Adrenal gland (tissue), 12 donors: ENCODE data around the gene PDCD4. TPM values are rescaled to one million over a fixed set of nuclear protein-coding genes. Genes with fewer than 3 reads are reported as not detected.

Experiments used
- DNase-seq, 7 donors: peaks; one replicate each; pipeline ENCODE4 v3.0.0-alpha.2; 2019 to 2020
- H3K27ac ChIP-seq, 5 donors: fragments of 200-600 bp; sonication (generic) in 4 of 5; 1 replicate in 3 of 5; 2 replicates in 2 of 5; pipeline versions ENCODE4 v1.5.1 to v1.8.0; 2016 to 2020; ENCODE audit warnings: mild to moderate bottlenecking in 1 of 5
- H3K27me3 ChIP-seq: fragments of 200-600 bp; 2 replicates; pipeline ENCODE4 v1.8.0; 2021
- H3K36me3 ChIP-seq, 2 donors: fragments of 200-600 bp; replicated peaks in 1 of 2; 1 replicate in 1 of 2; 2 replicates in 1 of 2; pipeline versions ENCODE4 v1.5.1 to v1.8.0; 2018 to 2022
- H3K4me1 ChIP-seq, 2 donors: fragments of 200-600 bp; replicated peaks in 1 of 2; 1 replicate in 1 of 2; 2 replicates in 1 of 2; pipeline versions ENCODE4 v1.5.1 to v1.8.0; 2018 to 2021
- H3K4me3 ChIP-seq, 4 donors: fragments of 200-600 bp; sonication (generic) in 3 of 4; one replicate each; pipeline ENCODE4 v1.5.1; 2016 to 2018
- H3K9me3 ChIP-seq, 3 donors: fragments of 200-600 bp; sonication (generic) in 1 of 3; replicated peaks in 1 of 3; 1 replicate in 2 of 3; 2 replicates in 1 of 3; pipeline versions ENCODE4 v1.5.1 to v1.8.0; 2016 to 2021
- POLR2A ChIP-seq, 2 donors: fragments of 450-650 bp; IDR thresholded peaks; one replicate each; pipeline ENCODE4 v1.6.1; 2017; ENCODE audit warnings: antibody characterized with exemption in 2 of 2, mild to moderate bottlenecking in 2 of 2, moderate library complexity in 1 of 2
- WGBS, 4 donors: extraction: QIAGEN DNeasy Blood & Tissue Kit in 2 of 4; methylation state at CpG; one replicate each; pipeline versions ENCODE4 v1.1.5 to v1.1.7; 2013 to 2017; 5-methylcytosine and 5-hydroxymethylcytosine counted together
- intact Hi-C, 2 donors: fragments of 100-400 bp; cut with DNase I; formaldehyde crosslinking; loops; one replicate each; pipeline versions ENCODE4 v1.14.1 to v1.15.0; 2022 to 2023
- polyA plus RNA-seq, 3 donors: library from polyadenylated mRNA; stranded (reverse); fragments of 200-250 nt in 2 of 3; fragments of 350-450 nt in 1 of 3; fragmentation: Illumina TruSeq in 1 of 3; extraction: RNeasy Lipid Tissue Mini Kit (QIAGEN cat#74804) in 1 of 3; gene quantifications; one replicate each; pipeline ENCODE4 v1.2.3, GENCODE V29; 2013 to 2014
- total RNA-seq, 9 donors: library from RNA; depleted of rRNA in 4 of 9; stranded (reverse); fragments of >200 nt in 4 of 9; fragments of 120-200 nt in 1 of 9; fragmentation: NEBNext Ultra II Directional in 1 of 9; extraction: Animal tissue kit (Norgen Biotek cat#: 25700) in 1 of 9; gene quantifications; one replicate each; pipeline versions ENCODE4 v1.1.0 to v1.2.4, GENCODE V29; 2013 to 2023
- TF ChIP-seq, protein P1 (sequence below), 6 experiments: fragments of 450-650 bp in 4 of 6; fragments of 200-600 bp in 2 of 6; sonication (generic) in 1 of 6; IDR thresholded peaks; 1 replicate in 5 of 6; 2 replicates in 1 of 6; pipeline versions ENCODE4 v1.5.1 to v1.8.0; 2016 to 2021; ENCODE audit warnings: antibody characterized with exemption in 6 of 6, mild to moderate bottlenecking in 2 of 6, moderate library complexity in 1 of 6
- donor health status: healthy with polysubstance abuse.
- donor health status: Bipolar disorder and iron deficiency.
- donor health status: DM: yes; HTN: yes; CAD: no.
- donor health status: DM: no; HTN: no; CAD: no.
- donor health status: DM: no; HTN: no; CAD: no.
- donor health status: DM: yes; HTN: yes; CAD: no.

Gene PDCD4
- total and polyA plus RNA-seq, 12 donors = 16.8 to 150 (median 44.8) TPM

DNA sequence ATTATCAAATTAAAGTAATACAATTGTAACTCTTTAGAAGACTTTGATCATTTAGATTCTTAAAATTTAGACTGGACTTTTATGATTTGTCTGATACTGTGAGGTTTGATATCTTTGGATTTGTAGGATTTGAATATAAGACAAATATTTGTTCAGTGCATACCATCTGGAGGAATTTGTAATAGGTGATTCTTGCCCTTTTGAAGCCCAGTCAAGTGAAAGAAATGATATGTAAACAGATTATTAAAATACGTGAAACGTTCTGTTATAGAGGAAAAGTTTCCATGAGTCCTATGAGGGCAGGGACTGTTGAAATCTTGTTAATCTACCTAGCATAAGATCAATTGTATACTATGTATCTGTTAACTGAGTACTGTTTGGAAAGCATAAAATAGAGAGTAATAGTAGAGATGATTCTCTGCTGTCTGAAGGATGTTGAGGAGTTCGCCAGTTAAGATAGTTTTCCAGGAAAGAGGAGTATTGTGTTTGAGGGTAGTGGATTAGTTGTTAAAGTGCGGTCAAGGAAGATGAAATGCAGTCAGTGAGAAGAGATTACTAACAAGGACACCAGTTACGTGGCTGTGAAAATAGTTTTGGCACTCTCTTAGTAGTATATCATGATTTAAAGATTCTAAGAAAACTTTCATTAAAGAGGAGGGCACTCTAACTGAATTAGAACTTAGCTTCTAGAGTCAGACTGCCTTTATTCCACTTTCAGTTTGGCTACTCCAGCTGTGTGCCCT lies 14.4 kb downstream of the PDCD4 start:
- H3K36me3 ChIP-seq = peaks cover 0 to 55% of the 10 kb centered on the region in 2 donors
- H3K9me3 ChIP-seq = no peaks in the 10 kb centered on the region
- no peak for DNase-seq
- H3K27me3 ChIP-seq = no peaks in the 10 kb centered on the region
- intact Hi-C loops = loop anchor here in 1 of 2 donors (10.0 kb wide), 1 partner anchor 71 kb away; no protein-coding TSS in a partner anchor
- TF ChIP-seq, protein P1, sequence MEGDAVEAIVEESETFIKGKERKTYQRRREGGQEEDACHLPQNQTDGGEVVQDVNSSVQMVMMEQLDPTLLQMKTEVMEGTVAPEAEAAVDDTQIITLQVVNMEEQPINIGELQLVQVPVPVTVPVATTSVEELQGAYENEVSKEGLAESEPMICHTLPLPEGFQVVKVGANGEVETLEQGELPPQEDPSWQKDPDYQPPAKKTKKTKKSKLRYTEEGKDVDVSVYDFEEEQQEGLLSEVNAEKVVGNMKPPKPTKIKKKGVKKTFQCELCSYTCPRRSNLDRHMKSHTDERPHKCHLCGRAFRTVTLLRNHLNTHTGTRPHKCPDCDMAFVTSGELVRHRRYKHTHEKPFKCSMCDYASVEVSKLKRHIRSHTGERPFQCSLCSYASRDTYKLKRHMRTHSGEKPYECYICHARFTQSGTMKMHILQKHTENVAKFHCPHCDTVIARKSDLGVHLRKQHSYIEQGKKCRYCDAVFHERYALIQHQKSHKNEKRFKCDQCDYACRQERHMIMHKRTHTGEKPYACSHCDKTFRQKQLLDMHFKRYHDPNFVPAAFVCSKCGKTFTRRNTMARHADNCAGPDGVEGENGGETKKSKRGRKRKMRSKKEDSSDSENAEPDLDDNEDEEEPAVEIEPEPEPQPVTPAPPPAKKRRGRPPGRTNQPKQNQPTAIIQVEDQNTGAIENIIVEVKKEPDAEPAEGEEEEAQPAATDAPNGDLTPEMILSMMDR (IDR thresholded peaks at IDR 0.05) = no peak
- no peak for TF ChIP-seq POLR2A (IDR thresholded peaks at IDR 0.05)
- 54 to 59% (median 57%) methylated on average over 5 of the region's 5 CpGs for WGBS, 4 donors
- H3K4me3 ChIP-seq = no peak overlapping the region
- no peak overlapping the region for H3K27ac ChIP-seq
- H3K4me1 ChIP-seq = no peaks in the 10 kb centered on the region

DNA sequence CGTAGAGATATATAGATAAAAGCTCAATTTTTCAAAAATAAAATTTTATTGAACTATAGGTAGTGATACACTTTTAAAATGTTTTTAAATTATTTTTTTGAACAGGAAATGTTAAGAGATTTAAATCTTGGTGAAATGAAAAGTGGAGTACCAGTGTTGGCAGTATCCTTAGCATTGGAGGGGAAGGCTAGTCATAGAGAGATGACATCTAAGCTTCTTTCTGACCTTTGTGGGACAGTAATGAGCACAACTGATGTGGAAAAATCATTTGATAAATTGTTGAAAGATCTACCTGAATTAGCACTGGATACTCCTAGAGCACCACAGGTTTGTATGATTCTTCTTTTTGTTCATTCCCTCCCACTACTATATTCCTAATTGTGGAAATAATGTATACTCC lies 15.8 kb downstream of the PDCD4 start:
- no peaks in the 10 kb centered on the region for H3K27me3 ChIP-seq
- H3K4me1 ChIP-seq = peaks cover 0 to 6% of the 10 kb centered on the region in 2 donors
- intact Hi-C loops = loop anchor here in 1 of 2 donors (10.0 kb wide), 1 partner anchor 73 kb away; no protein-coding TSS in a partner anchor
- TF ChIP-seq, protein P1 (IDR thresholded peaks at IDR 0.05) = no peak
- no peak for TF ChIP-seq POLR2A (IDR thresholded peaks at IDR 0.05)
- peaks cover 0 to 55% of the 10 kb centered on the region in 2 donors for H3K36me3 ChIP-seq
- no peak overlapping the region for H3K4me3 ChIP-seq
- DNase-seq = no peak
- WGBS, 4 donors = 92 to 100% (median 98%) methylated on average over 1 of the region's 1 CpG
- no peak overlapping the region for H3K27ac ChIP-seq
- H3K9me3 ChIP-seq = no peaks in the 10 kb centered on the region

DNA sequence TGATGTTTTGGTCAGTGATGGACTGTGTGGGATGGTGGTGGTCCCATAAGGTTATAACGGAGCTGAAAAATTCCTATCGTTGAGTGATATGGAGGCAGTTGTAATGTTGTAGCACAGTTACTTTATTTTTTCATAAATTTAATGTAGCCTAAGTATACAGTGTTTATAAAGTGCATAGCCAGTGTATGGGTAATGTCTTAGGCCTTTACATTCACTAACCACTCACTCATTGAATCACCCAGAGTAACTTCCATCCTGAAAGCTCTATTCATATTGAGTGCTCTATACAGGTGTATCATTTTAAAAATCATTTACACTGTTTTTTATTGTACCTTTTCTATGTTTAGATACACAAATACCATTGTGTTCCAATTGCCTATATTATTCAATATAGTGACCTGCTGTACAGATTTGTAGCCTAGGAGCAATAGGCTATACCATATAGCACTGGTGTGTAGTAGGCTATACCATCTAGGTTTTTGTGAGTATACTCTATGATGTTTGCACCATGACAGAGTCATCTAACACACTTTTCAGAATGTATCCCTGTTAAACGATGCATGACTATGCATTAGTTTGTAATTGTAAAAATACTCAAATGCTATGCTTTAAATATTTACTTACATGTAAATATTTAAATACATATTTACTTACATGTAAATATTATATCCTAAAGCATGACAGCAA lies 21.0 kb downstream of the PDCD4 start:
- intact Hi-C loops = no loop called here
- 90 to 93% (median 92%) methylated on average over 3 of the region's 3 CpGs for WGBS, 4 donors
- no peak for DNase-seq
- no peak overlapping the region for H3K4me3 ChIP-seq
- H3K27ac ChIP-seq = no peak overlapping the region
- no peak for TF ChIP-seq POLR2A (IDR thresholded peaks at IDR 0.05)
- TF ChIP-seq, protein P1 (IDR thresholded peaks at IDR 0.05) = no peak
- H3K36me3 ChIP-seq = peaks cover 0 to 52% of the 10 kb centered on the region in 2 donors
- H3K9me3 ChIP-seq = no peaks in the 10 kb centered on the region
- H3K4me1 ChIP-seq = peaks cover 0 to 10% of the 10 kb centered on the region in 2 donors
- no peaks in the 10 kb centered on the region for H3K27me3 ChIP-seq

DNA sequence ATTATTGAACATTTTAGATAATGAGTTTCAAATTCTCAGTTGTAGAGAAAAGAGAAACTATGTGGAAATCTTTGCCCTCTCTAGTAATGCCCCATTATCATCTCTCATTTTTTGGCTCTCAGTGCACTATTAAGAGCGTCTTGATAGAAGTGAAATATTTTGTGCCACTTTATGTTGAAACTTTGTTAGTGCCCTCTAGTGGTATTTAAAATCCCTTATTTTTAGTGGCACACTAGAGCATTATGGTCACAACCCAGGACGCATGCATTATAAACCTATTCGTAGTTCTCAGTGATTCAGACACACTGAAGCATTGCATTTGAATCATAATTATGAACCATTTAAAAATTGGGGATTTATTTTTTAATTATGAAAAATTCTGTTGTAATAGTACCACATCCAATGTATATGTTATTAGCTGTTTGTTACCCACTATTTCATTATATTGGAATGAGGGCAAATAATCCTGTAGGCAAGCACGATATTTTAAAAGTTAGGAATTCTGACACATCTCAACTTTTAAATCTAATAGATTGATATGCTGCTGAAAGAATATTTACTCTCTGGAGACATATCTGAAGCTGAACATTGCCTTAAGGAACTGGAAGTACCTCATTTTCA lies 21.9 kb downstream of the PDCD4 start:
- no peaks in the 10 kb centered on the region for H3K9me3 ChIP-seq
- WGBS, 4 donors = 24 to 30% (median 26%) methylated on average over 4 of the region's 4 CpGs
- H3K27me3 ChIP-seq = no peaks in the 10 kb centered on the region
- H3K36me3 ChIP-seq = peaks cover 0 to 54% of the 10 kb centered on the region in 2 donors
- H3K4me3 ChIP-seq = no peak overlapping the region
- peaks cover 0 to 10% of the 10 kb centered on the region in 2 donors for H3K4me1 ChIP-seq
- H3K27ac ChIP-seq = no peak overlapping the region
- DNase-seq = no peak
- intact Hi-C loops = no loop called here
- TF ChIP-seq POLR2A (IDR thresholded peaks at IDR 0.05) = no peak
- TF ChIP-seq, protein P1 (IDR thresholded peaks at IDR 0.05) = peak; percentile 39 to 73 (median 62)
